Measurements from ENCODE around the gene VWDE. TPM values are rescaled to one million over a fixed set of nuclear protein-coding genes. Genes with fewer than 3 reads are reported as not detected.

The VWDE gene
- total and polyA plus RNA-seq, 2 donors (not counting 3 experiments of a cell fraction or from before 2014, with no cell fraction given): 0.11 to 0.17 TPM

- Histone ChIP-seq H3K27ac (ENCODE audit: insufficient read depth, low read depth, low read length) (no peak overlapping the region), H3K9ac (replicated peaks; ENCODE audit: extremely low read depth, insufficient read depth, low read length) (no peak overlapping the region), H3K9me3 (replicated peaks; ENCODE audit: control insufficient read depth, insufficient read depth, low read length) (no peaks in the 10 kb centered on the region), H3K4me3 (replicated peaks in 1 of 3; ENCODE audit: insufficient read depth in 1 of 3, low read depth in 1 of 3, low read length in 3 of 3) (no peak overlapping the region), H3K36me3 (ENCODE audit: control insufficient read depth in 2 of 2, extremely low read depth in 1 of 2, insufficient read depth in 2 of 2, low read length in 2 of 2) (no peaks in the 10 kb centered on the region), H3K79me2 (ENCODE audit: control insufficient read depth, insufficient read depth, low read length) (no peaks in the 10 kb centered on the region), H3K27me3 (ENCODE audit: control insufficient read depth in 2 of 2, insufficient read depth in 2 of 2, low read length in 2 of 2) (no peaks in the 10 kb centered on the region), H3K4me1 (ENCODE audit: control insufficient read depth, extremely low read depth, insufficient read depth, low read length) (no peaks in the 10 kb centered on the region), H4K20me1 (replicated peaks; ENCODE audit: control insufficient read depth, extremely low read depth, insufficient read depth, low read length) (no peaks in the 10 kb centered on the region), H3K4me2 (ENCODE audit: insufficient read depth, low read length) (no peak overlapping the region), H3K9me1 (replicated peaks; ENCODE audit: control insufficient read depth, extremely low read depth, insufficient read depth, low read length) (no peaks in the 10 kb centered on the region), H2AFZ (ENCODE audit: low read depth, low read length) (no peak overlapping the region)
- TF ChIP-seq MYC (IDR thresholded peaks at IDR 0.05; ENCODE audit: low read depth, low read length) (no peak), CTCF (IDR thresholded peaks at IDR 0.05; ENCODE audit: extremely low read depth in 1 of 2, insufficient read depth in 1 of 2, low read depth in 1 of 2, low read length in 2 of 2) (no peak), GATA2 (IDR thresholded peaks at IDR 0.05; ENCODE audit: insufficient read depth, insufficient read length, low read depth, low read length) (no peak), FOS (IDR thresholded peaks at IDR 0.05; ENCODE audit: borderline replicate concordance, insufficient read depth, low read length) (no peak), POLR2A (IDR thresholded peaks at IDR 0.05; ENCODE audit: low read depth, low read length) (no peak), EZH2 (IDR thresholded peaks at IDR 0.05; ENCODE audit: borderline replicate concordance, low read depth, low read length, severe bottlenecking) (no peak), MAX (IDR thresholded peaks at IDR 0.05; ENCODE audit: insufficient read depth, insufficient read length) (no peak), JUN (IDR thresholded peaks at IDR 0.05; ENCODE audit: borderline replicate concordance, insufficient read depth, insufficient read length, low read depth) (no peak), POLR2AphosphoS5 (IDR thresholded peaks at IDR 0.05; ENCODE audit: insufficient read depth, low read depth, low read length) (no peak)
- POLR2A ChIA-PET: no interaction called here
- intact Hi-C loops (cut with micrococcal nuclease) (no loop called here), dilution Hi-C loops (cut with MboI; ENCODE audit: extremely low pct_ligation_motif_present, low sequenced_read_pairs) (no loop called here)
- no peak for DNase-seq (ENCODE audit: low read depth, low spot score)
- no TSS peak for BruUV-seq (replicated peaks)
- FAIRE-seq: no peak
- CTCF ChIA-PET: no interaction called here
Measured at GRCh38 chr7:12325646-12326045, 78.0 kb downstream of the VWDE start.
